T-helper 2 cell treated with Interferon-gamma antibody and Interleukin-4, amounts not matched to agents 5 μg/mL and 100 μg/mL, for 36 hours (primary cell): ENCODE measurements around the gene UBE2B.

Experiments used
- DNase-seq: peaks from one replicate; pipeline ENCODE4 v3.0.0; 2021; ENCODE audit warnings: low spot score
- H3K27ac Mint-ChIP-seq: one replicate; pipeline ENCODE4 v1.8.0; 2021; ENCODE audit warnings: mild to moderate bottlenecking, mixed read lengths
- H3K27me3 Mint-ChIP-seq: one replicate; pipeline ENCODE4 v1.8.0; 2021; ENCODE audit warnings: low read depth, mixed read lengths
- H3K36me3 Mint-ChIP-seq: one replicate; pipeline ENCODE4 v1.8.0; 2021; ENCODE audit warnings: low read depth, mixed read lengths
- H3K4me1 Mint-ChIP-seq: one replicate; pipeline ENCODE4 v1.8.0; 2021; ENCODE audit warnings: low read depth, mixed read lengths
- H3K4me3 Mint-ChIP-seq: one replicate; pipeline ENCODE4 v1.8.0; 2022; ENCODE audit warnings: mild to moderate bottlenecking, moderate library complexity, mixed read lengths
- H3K9me3 Mint-ChIP-seq: one replicate; pipeline ENCODE4 v1.8.0; 2021; ENCODE audit warnings: mixed read lengths

Gene UBE2B

DNA sequence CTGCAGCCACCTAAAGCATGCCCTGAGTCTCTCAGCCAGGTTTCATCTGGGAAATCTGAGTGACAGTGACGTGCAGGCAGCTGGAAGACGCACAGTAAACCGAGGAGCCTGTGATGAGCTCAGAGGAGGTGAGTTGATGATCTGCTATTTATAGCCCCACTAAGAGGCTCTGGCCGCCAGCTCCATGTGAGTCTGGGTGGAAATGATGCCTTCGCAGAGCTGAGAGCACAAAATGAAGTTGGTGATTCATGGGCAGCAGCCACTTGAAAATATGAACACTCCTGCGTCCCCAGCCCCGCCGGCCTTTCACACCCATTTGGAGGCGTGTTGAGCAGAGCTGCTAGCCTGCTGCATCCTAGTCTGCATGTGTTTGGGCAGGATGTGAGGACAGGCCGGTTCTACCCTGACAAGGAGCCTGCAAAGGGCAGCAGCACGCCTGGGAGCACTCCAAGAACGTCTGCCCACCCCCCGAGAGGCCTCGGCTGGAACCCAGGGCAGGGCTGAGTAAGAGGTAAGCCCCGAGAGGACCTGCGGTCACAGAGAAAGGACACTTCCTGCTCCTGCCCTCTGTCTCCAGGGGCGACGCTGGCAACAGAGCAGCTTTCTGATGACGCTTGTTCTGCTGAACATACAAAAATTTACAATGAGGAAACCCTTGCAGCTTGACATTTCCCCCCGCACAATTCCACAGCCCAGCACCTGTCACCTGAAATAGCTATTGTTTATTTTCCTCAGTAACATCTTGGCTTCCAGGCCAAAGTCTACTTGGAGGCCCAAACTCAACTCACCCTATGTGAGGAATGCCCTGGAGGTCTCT lies 65.4 kb downstream of the UBE2B start:
- Mint-ChIP-seq H3K27ac (peak overlapping the region; percentile 76), H3K36me3 (no peaks in the 10 kb centered on the region), H3K27me3 (no peaks in the 10 kb centered on the region), H3K9me3 (no peaks in the 10 kb centered on the region), H3K4me3 (peak overlapping the region; percentile 55), H3K4me1 (peaks cover 18% of the 10 kb centered on the region)
- peak; percentile 70 for DNase-seq

DNA sequence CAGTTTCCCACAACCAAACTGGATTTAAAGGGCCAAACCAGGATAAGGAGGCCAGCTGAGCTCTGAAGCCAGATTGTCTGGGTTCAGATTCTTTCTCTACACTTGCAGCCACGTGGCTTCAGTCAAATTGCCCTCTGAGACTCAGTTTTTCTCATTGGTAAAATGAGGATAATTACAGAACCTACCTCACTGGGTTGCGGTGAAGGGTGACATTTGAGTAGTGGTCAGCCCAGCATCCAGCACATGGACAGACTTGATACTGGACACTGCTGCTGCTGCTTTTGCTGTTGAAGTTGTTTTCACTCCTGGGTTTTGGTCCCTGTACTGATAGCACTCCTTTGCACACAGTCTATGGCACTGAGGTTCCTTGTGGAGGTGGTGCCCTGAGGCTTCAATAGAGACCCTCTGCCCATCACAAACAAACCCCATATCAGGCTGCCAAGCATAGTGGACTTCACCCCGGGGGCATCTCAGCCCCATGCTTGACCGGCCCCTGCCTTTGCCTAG lies 66.0 kb downstream of the UBE2B start:
- no peaks in the 10 kb centered on the region for H3K36me3 Mint-ChIP-seq
- H3K9me3 Mint-ChIP-seq, result no peaks in the 10 kb centered on the region
- H3K27me3 Mint-ChIP-seq, result no peaks in the 10 kb centered on the region
- H3K4me3 Mint-ChIP-seq, result peak overlapping the region; percentile 55
- H3K4me1 Mint-ChIP-seq, result peaks cover 18% of the 10 kb centered on the region
- peak overlapping the region; percentile 76 for H3K27ac Mint-ChIP-seq
- no peak for DNase-seq

DNA sequence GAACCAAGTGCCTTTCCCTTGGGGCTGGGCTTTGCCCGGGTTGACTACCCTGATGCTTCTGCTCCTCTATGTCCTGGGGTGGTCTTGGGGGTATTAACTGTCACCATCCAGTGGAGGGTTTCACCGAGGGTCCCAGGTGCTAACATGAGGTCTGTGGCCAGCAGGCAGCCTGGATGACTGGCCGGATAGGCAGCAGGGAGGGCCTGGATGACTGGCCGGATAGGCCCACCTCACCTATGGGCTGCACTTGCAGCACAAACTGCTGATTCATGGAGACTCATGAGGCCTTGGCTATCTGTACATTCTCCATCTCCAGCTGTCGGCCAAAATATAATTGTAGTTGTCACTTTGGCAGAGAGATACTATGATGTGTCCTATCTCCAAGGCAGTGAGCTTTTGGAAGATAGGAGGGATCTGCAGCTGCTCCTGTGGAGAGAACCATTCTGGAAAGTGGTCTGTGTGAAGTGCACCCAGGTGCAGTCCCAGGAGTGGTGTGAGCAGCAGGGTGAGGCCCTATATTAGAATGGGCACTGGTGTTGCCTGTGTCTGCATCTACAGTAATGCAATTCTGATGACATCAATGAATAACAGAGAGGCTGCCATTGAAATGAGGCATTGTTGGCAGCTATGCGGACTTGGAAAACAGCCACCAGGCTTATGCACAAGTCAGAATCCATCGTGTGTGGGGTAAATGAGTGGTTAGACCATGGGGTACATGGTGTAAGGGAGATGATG lies 66.6 kb downstream of the UBE2B start:
- no peak for DNase-seq
- H3K4me3 Mint-ChIP-seq, result no peak overlapping the region
- H3K36me3 Mint-ChIP-seq, result no peaks in the 10 kb centered on the region
- H3K27ac Mint-ChIP-seq, result no peak overlapping the region
- no peaks in the 10 kb centered on the region for H3K9me3 Mint-ChIP-seq
- H3K4me1 Mint-ChIP-seq, result peaks cover 14% of the 10 kb centered on the region
- H3K27me3 Mint-ChIP-seq, result no peaks in the 10 kb centered on the region

DNA sequence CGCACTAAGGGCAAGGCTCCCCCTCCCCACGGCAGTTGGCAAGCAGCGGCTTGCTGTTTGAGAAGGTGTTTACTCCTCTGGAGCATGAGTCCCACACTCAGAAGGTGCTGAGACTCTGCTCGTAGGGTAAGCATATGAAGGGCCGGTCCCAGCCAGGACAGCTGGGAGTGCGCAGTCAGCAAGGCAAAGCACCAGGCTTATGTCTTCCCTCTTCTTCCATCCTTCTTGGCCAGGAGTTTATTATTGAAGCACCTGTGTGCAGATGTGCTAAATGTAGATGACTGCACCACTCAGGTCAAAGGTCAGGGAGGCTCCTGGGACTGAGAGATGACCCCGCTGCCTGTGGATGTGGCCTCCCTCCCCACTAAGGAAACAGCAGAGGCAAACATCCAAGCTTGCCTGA lies 67.4 kb downstream of the UBE2B start:
- no peak overlapping the region for H3K4me3 Mint-ChIP-seq
- no peaks in the 10 kb centered on the region for H3K27me3 Mint-ChIP-seq
- H3K27ac Mint-ChIP-seq, result no peak overlapping the region
- no peak for DNase-seq
- H3K9me3 Mint-ChIP-seq, result no peaks in the 10 kb centered on the region
- H3K4me1 Mint-ChIP-seq, result peaks cover 14% of the 10 kb centered on the region
- H3K36me3 Mint-ChIP-seq, result no peaks in the 10 kb centered on the region

DNA sequence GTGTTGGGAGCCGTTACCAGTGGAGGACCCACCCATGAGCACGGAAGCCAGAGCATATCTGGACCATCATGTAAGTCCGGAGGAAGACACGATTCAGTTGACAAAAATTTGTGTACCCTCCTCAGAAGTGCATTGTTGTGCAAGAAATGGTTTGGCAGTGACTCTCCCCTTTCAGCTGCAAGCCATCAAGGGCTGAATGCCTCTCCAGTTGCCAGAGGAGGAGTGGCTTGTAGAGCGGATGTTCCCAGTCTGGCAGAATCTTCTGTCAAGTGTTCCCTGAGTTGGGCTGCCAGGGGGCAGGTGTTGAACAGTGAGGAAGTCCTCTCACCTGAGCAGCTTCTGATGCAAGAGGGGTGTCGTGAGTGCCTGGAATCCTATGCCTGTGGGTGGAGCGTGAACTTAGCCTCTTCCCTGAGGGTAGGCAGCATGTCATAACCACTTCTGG lies 67.9 kb downstream of the UBE2B start:
- Mint-ChIP-seq H3K27me3 (no peaks in the 10 kb centered on the region), H3K4me3 (no peak overlapping the region), H3K27ac (peak overlapping the region; percentile 22), H3K9me3 (no peaks in the 10 kb centered on the region), H3K4me1 (peaks cover 14% of the 10 kb centered on the region), H3K36me3 (no peaks in the 10 kb centered on the region)
- DNase-seq, result no peak

DNA sequence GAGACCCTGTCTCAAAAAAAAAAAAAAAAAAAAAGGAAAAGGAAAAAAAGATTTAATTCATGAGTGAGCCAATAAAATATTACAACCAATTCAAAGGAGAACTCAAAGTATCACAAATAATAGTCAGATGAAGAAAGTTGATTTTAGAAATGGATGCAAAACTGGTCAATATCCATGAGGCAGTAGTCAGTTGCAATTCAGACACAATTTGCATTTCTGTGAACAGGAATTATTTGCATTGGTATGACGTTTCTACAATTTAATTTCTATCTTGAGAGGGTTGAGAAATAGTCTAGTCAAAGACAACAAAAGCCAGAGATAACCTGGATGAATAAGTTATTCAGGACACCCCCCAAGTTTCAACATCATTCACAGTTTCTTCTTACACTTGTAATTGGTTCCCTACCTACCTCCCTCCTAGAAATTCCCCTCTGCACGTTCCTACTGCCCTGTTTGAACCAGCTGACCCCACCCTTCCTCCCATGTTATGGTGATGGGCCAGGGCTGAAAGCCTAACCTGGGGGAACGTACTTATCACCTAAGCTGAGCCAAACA lies 68.9 kb downstream of the UBE2B start:
- Mint-ChIP-seq H3K27me3 (no peaks in the 10 kb centered on the region), H3K36me3 (no peaks in the 10 kb centered on the region), H3K27ac (peak overlapping the region; percentile 29), H3K4me1 (peaks cover 14% of the 10 kb centered on the region), H3K9me3 (no peaks in the 10 kb centered on the region), H3K4me3 (no peak overlapping the region)
- no peak for DNase-seq
